Neural cell (in vitro differentiated cells): Measurements from ENCODE around the gene ARL13A. TPM values are rescaled to one million over a fixed set of nuclear protein-coding genes. Genes with fewer than 3 reads are reported as not detected.

Experiments
- H2AFZ ChIP-seq: fragments of 200-600, 300-800 bp; sonication (generic), shearing (Covaris generic); 2 replicates; pipeline ENCODE4 v1.6.0; 2014; ENCODE audit warnings: low read depth, mild to moderate bottlenecking, antibody characterized with exemption, low read length, moderate library complexity
- H3F3A ChIP-seq: fragments of 200-600 bp; shearing (Covaris generic); 2 replicates; pipeline ENCODE4 v1.6.1; 2016; ENCODE audit warnings: mild to moderate bottlenecking, moderate library complexity, mixed read lengths, antibody characterized with exemption, low read length; ENCODE audit not compliant: insufficient read depth, poor library complexity, severe bottlenecking
- H3K27ac ChIP-seq: fragments of 200-600, 300-800 bp; sonication (generic), shearing (Covaris generic); 2 replicates; pipeline ENCODE4 v1.5.1; 2014; ENCODE audit warnings: mild to moderate bottlenecking, low read length, moderate library complexity
- H3K27me3 ChIP-seq: fragments of 300-800, 200-600 bp; sonication (generic), shearing (Covaris generic); 2 replicates; pipeline ENCODE4 v1.6.0; 2014; ENCODE audit warnings: mild to moderate bottlenecking, low read depth, low read length, moderate library complexity; ENCODE audit not compliant: insufficient read depth
- H3K36me3 ChIP-seq: fragments of 300-800, 200-600 bp; sonication (generic), shearing (Covaris generic); 2 replicates; pipeline ENCODE4 v1.5.1; 2014; ENCODE audit warnings: mild to moderate bottlenecking, antibody characterized with exemption, low read length, moderate library complexity; ENCODE audit not compliant: insufficient read depth
- H3K4me2 ChIP-seq: fragments of 300-800, 200-600 bp; sonication (generic), shearing (Covaris generic); 2 replicates; pipeline ENCODE4 v1.6.0; 2014; ENCODE audit warnings: mild to moderate bottlenecking, low read length
- H3K4me3 ChIP-seq: fragments of 300-800, 200-600 bp; sonication (generic), shearing (Covaris generic); 2 replicates; pipeline ENCODE4 v1.5.1; 2014; ENCODE audit warnings: mild to moderate bottlenecking, low read length, moderate library complexity
- H3K79me2 ChIP-seq: fragments of 200-600 bp; shearing (Covaris generic); replicated peaks from 2 replicates; pipeline ENCODE4 v1.6.0; 2014; ENCODE audit warnings: mild to moderate bottlenecking, low read length, moderate library complexity; ENCODE audit not compliant: insufficient read depth
- H3K9ac ChIP-seq: fragments of 300-800, 200-600 bp; sonication (generic), shearing (Covaris generic); 2 replicates; pipeline ENCODE4 v1.6.1; 2016; ENCODE audit warnings: mild to moderate bottlenecking, low read length, mixed read lengths
- H3K9me2 ChIP-seq: fragments of 200-600 bp; shearing (Covaris generic); 2 replicates; pipeline ENCODE4 v1.6.1; 2016; ENCODE audit warnings: mild to moderate bottlenecking, low read length, mixed read lengths; ENCODE audit not compliant: insufficient read depth
- H3K9me3 ChIP-seq: fragments of 200-600, 300-800 bp; sonication (generic), shearing (Covaris generic); 2 replicates; pipeline ENCODE4 v1.6.1; 2016; ENCODE audit warnings: mild to moderate bottlenecking, mixed run types, low read length, moderate library complexity, mixed read lengths
- H4K20me1 ChIP-seq: fragments of 200-600 bp; shearing (Covaris generic); 2 replicates; pipeline ENCODE4 v1.6.1; 2016; ENCODE audit warnings: mild to moderate bottlenecking, mixed run types; ENCODE audit not compliant: insufficient read depth
- CTCF ChIP-seq: fragments of 450-650 bp; IDR thresholded peaks from 2 replicates; pipeline ENCODE4 v1.5.1; 2014; ENCODE audit warnings: antibody characterized with exemption, mild to moderate bottlenecking, moderate library complexity; ENCODE audit not compliant: poor library complexity, severe bottlenecking
- EP300 ChIP-seq: fragments of 450-650 bp; conservative IDR thresholded peaks from 2 replicates; pipeline ENCODE4 v1.6.1; 2014; ENCODE audit warnings: antibody characterized with exemption, mild to moderate bottlenecking, moderate library complexity; ENCODE audit not compliant: poor library complexity, severe bottlenecking
- EZH2 ChIP-seq: fragments of 200-600, 300-800 bp; shearing (Covaris generic), sonication (generic); IDR thresholded peaks from 2 replicates; pipeline ENCODE4 v1.6.1; 2014; ENCODE audit warnings: antibody characterized with exemption, low read length, borderline replicate concordance, mild to moderate bottlenecking; ENCODE audit not compliant: insufficient read depth, poor library complexity, severe bottlenecking
- MXI1 ChIP-seq: fragments of 450-650 bp; conservative IDR thresholded peaks from 2 replicates; pipeline ENCODE4 v1.6.1; 2014; ENCODE audit warnings: antibody characterized with exemption, mild to moderate bottlenecking; ENCODE audit not compliant: poor library complexity, severe bottlenecking
- POLR2AphosphoS5 ChIP-seq: IDR thresholded peaks from 2 replicates; pipeline ENCODE4 v1.6.1; 2012
- REST ChIP-seq: IDR thresholded peaks from 2 replicates; pipeline ENCODE4 v1.6.1; 2012; ENCODE audit warnings: borderline replicate concordance
- SMC3 ChIP-seq: fragments of 450-650 bp; conservative IDR thresholded peaks from 2 replicates; pipeline ENCODE4 v1.6.1; 2014; ENCODE audit warnings: antibody characterized with exemption, mild to moderate bottlenecking, moderate library complexity; ENCODE audit not compliant: poor library complexity
- TAF1 ChIP-seq: IDR thresholded peaks from 2 replicates; pipeline ENCODE4 v1.6.1; 2012; ENCODE audit warnings: low read depth
- polyA minus RNA-seq: library from RNA; depleted of rRNA, polyadenylated mRNA; stranded (reverse); fragments of >200 nt; gene quantifications from 2 replicates; pipeline ENCODE4 v1.2.3, GENCODE V29; 2014
- polyA plus RNA-seq: library from polyadenylated mRNA; depleted of rRNA; stranded (reverse); fragments of >200 nt; gene quantifications from 2 replicates; pipeline ENCODE4 v1.2.3, GENCODE V29; 2014

Gene ARL13A
- polyA plus RNA-seq (not detected in 2 replicates), polyA minus RNA-seq (not detected in 2 replicates)

- Histone ChIP-seq H3K27ac (no peak within 1 kb of the TSS), H2AFZ (no peak within 1 kb of the TSS), H3K4me3 (no peak within 1 kb of the TSS), H3K9ac (no peak within 1 kb of the TSS), H3K9me2 (no peaks in the 10 kb centered on the region), H3K9me3 (no peaks in the 10 kb centered on the region), H3K36me3 (no peaks in the 10 kb centered on the region), H3F3A (no peaks in the 10 kb centered on the region), H3K4me2 (no peak within 1 kb of the TSS), H4K20me1 (no peaks in the 10 kb centered on the region), H3K79me2 (no peaks in the 10 kb centered on the region), H3K27me3 (no peaks in the 10 kb centered on the region)
- no peak for TF ChIP-seq CTCF
Observed at GRCh38 chrX:100969408-100969807, at the start of gene ARL13A. Gene ARL13A (plus strand): TSS chrX:100969708. CDS start chrX:100973690, 3,982 bp downstream.

- Histone ChIP-seq H3K4me2 (no peak overlapping the region), H3K9me3 (no peaks in the 10 kb centered on the region), H2AFZ (no peak overlapping the region), H4K20me1 (no peaks in the 10 kb centered on the region), H3K36me3 (no peaks in the 10 kb centered on the region), H3F3A (no peaks in the 10 kb centered on the region), H3K79me2 (no peaks in the 10 kb centered on the region), H3K4me3 (no peak overlapping the region), H3K9me2 (no peaks in the 10 kb centered on the region), H3K27me3 (peaks cover 6% of the 10 kb centered on the region), H3K9ac (no peak overlapping the region), H3K27ac (no peak overlapping the region)
- TF ChIP-seq CTCF (no peak), SMC3 (no peak), MXI1 (no peak), EZH2 (no peak), TAF1 (no peak)
Observed at GRCh38 chrX:100924375-100924774, 45.1 kb upstream of the ARL13A start.

DNA sequence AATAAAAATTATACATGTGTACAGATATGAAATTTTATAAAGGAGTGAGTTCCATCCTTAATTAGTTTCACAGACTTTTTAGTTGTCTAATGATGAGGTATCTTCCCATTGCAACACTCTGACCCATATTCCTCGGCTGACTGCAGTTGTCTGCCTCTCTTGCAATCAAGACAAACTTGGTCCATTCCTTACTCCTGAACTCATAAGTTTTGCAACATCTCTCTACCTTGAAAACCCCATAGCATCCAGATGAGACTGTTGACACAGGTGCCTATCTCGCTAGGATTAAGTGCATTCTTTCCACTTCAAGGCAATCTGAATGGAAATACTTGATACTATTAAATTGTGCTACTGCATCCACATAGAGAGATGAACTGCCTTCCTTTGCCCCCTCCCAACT, 43.1 kb upstream of the ARL13A start:
- H3K9me3 ChIP-seq = no peaks in the 10 kb centered on the region
- H2AFZ ChIP-seq = no peak overlapping the region
- H3K4me2 ChIP-seq = no peak overlapping the region
- peaks cover 6% of the 10 kb centered on the region for H3K27me3 ChIP-seq
- no peaks in the 10 kb centered on the region for H3K36me3 ChIP-seq
- no peaks in the 10 kb centered on the region for H3K79me2 ChIP-seq
- H3K9me2 ChIP-seq = no peaks in the 10 kb centered on the region
- no peaks in the 10 kb centered on the region for H4K20me1 ChIP-seq
- no peaks in the 10 kb centered on the region for H3F3A ChIP-seq
- H3K27ac ChIP-seq = no peak overlapping the region
- no peak overlapping the region for H3K9ac ChIP-seq
- TF ChIP-seq TAF1 = no peak
- TF ChIP-seq SMC3 = no peak
- no peak for TF ChIP-seq EP300
- no peak for TF ChIP-seq REST
- TF ChIP-seq POLR2AphosphoS5 = no peak
- no peak for TF ChIP-seq MXI1
- no peak overlapping the region for H3K4me3 ChIP-seq
